ENCODE measurements around the gene GDPD5.

- no peak for TF ChIP-seq CTCF (IDR thresholded peaks at IDR 0.05)
- TF ChIP-seq POLR2AphosphoS5 (IDR thresholded peaks at IDR 0.05): no peak
- TF ChIP-seq POLR2A (IDR thresholded peaks at IDR 0.05; ENCODE audit: low read depth): no peak
These were observed 16.6 kb downstream of the GDPD5 start for GRCh38 chr11:75509020-75509720.
